ENCODE results near the gene KLRF1.

GRCh38 chr12:9797722-9798619 lies 29.3 kb upstream of the KLRF1 start:
- TF ChIP-seq CTCF (IDR thresholded peaks at IDR 0.05), result peak; percentile 31 to 43 (median 36)
- no peak for TF ChIP-seq POLR2A (IDR thresholded peaks at IDR 0.05)
